GM12878 (cell line): ENCODE data around the gene MYBPHL. TPM values are rescaled to one million over a fixed set of nuclear protein-coding genes. Genes with fewer than 3 reads are reported as not detected.

ENCODE experiments used
- ATAC-seq: fragments of 200-7000 bp; cut with Tn5 transposase; 3 replicates; pipeline ENCODE4 v1.9.1; 2020; ENCODE audit warnings: mild to moderate bottlenecking, moderate library complexity
- BruUV-seq: library from RNA; stranded (reverse); fragments of 400-500 nt; replicated peaks from 2 replicates; lab custom pipeline; 2021; lab: Mats Ljungman, UMichigan
- CTCF ChIA-PET: fragments of 300-600 bp; sonication (Branson Sonifier 250); formaldehyde crosslinking; extraction: SDS; loops from one replicate; lab custom pipeline; 2021; ENCODE audit warnings: inconsistent platforms; lab: Yijun Ruan, JAX
- POLR2A ChIA-PET: fragments of 350-600 bp; formaldehyde crosslinking; extraction: SDS; loops from one replicate; lab custom pipeline; 2021; ENCODE audit warnings: inconsistent platforms; lab: Charles Lee
- RAD21 ChIA-PET: fragments of 300-600 bp; sonication (Branson Sonifier 250); formaldehyde crosslinking; loops from one replicate; lab custom pipeline; 2023; ENCODE audit warnings: antibody characterized with exemption; ENCODE audit not compliant: unreplicated experiment; lab: Charles Lee
- SMC1A ChIA-PET: fragments of 300-600 bp; sonication (Branson Sonifier 250); formaldehyde crosslinking; loops from one replicate; lab custom pipeline; 2023; ENCODE audit not compliant: unreplicated experiment, uncharacterized antibody; lab: Charles Lee
- DNase-seq: peaks from one replicate; pipeline ENCODE4 v3.0.0-alpha.2; 2011; ENCODE audit warnings: low read depth, low spot score
- FAIRE-seq: peaks from 3 replicates; lab custom pipeline; 2011; peaks lifted over from hg19 to GRCh38; lab: Jason Lieb, UNC
- H2AFZ ChIP-seq: 2 replicates; pipeline ENCODE4 v1.6.0; 2011; ENCODE audit warnings: low read depth, low read length, control low read depth; ENCODE audit not compliant: control insufficient read depth
- H3K27ac ChIP-seq: 2 replicates; pipeline ENCODE4 v1.5.1; 2011; ENCODE audit warnings: control low read depth; ENCODE audit not compliant: control insufficient read depth, insufficient read depth
- H3K27me3 ChIP-seq, 2 experiments: replicated peaks in 1 of 2; 2 replicates each; pipeline versions ENCODE4 v1.6.0 to v1.6.1; 2011; ENCODE audit warnings: low read length in 1 of 2; ENCODE audit not compliant: control insufficient read depth in 2 of 2, insufficient read depth in 2 of 2
- H3K36me3 ChIP-seq, 2 experiments: 2 replicates each; pipeline ENCODE4 v1.5.1; 2011; ENCODE audit warnings: low read length in 1 of 2; ENCODE audit not compliant: control insufficient read depth in 2 of 2, insufficient read depth in 2 of 2
- H3K4me1 ChIP-seq: 2 replicates; pipeline ENCODE4 v1.6.1; 2011; ENCODE audit warnings: mild to moderate bottlenecking, low read length, moderate library complexity, mixed read lengths; ENCODE audit not compliant: control insufficient read depth, insufficient read depth
- H3K4me2 ChIP-seq: 2 replicates; pipeline ENCODE4 v1.6.0; 2011; ENCODE audit warnings: control low read depth; ENCODE audit not compliant: control insufficient read depth, insufficient read depth
- H3K4me3 ChIP-seq: fragments of 200-600 bp; sonication (generic); 2 replicates; pipeline ENCODE4 v1.5.1; 2016
- H3K79me2 ChIP-seq: 2 replicates; pipeline ENCODE4 v1.6.0; 2011; ENCODE audit warnings: low read length; ENCODE audit not compliant: control insufficient read depth, insufficient read depth
- H3K9ac ChIP-seq: 2 replicates; pipeline ENCODE4 v1.8.0; 2011; ENCODE audit warnings: low read length, control low read depth, mixed read lengths; ENCODE audit not compliant: control insufficient read depth, insufficient read depth
- H3K9me3 ChIP-seq: replicated peaks from 3 replicates; pipeline ENCODE4 v1.5.1; 2011; ENCODE audit warnings: mild to moderate bottlenecking, low read length; ENCODE audit not compliant: control insufficient read depth, insufficient read depth
- H4K20me1 ChIP-seq: 2 replicates; pipeline ENCODE4 v1.6.0; 2011; ENCODE audit not compliant: control insufficient read depth, insufficient read depth
- BACH1 ChIP-seq: fragments of 450-650 bp; IDR thresholded peaks from 2 replicates; pipeline ENCODE4 v1.6.1; 2017; ENCODE audit warnings: mild to moderate bottlenecking, borderline replicate concordance
- BCLAF1 ChIP-seq: fragments of 450-650 bp; IDR thresholded peaks from 2 replicates; pipeline ENCODE4 v1.6.1; 2017; ENCODE audit warnings: antibody characterized with exemption, mild to moderate bottlenecking, moderate library complexity
- EED ChIP-seq: sonication (generic); IDR thresholded peaks from 2 replicates; pipeline ENCODE4 v1.6.1; 2016; ENCODE audit warnings: antibody characterized with exemption, low read depth
- GATAD2B ChIP-seq: fragments of 450-650 bp; conservative IDR thresholded peaks from 2 replicates; pipeline ENCODE4 v1.6.1; 2017; ENCODE audit warnings: low read depth, mild to moderate bottlenecking, moderate library complexity
- KAT2A ChIP-seq: conservative IDR thresholded peaks from 2 replicates; pipeline ENCODE4 v1.6.1; 2011; ENCODE audit warnings: low read depth, low read length; ENCODE audit not compliant: control insufficient read depth
- NR2C2 ChIP-seq: IDR thresholded peaks from 2 replicates; pipeline ENCODE4 v1.6.1; 2011; ENCODE audit warnings: borderline replicate concordance, low read depth; ENCODE audit not compliant: control insufficient read depth, insufficient read length
- NRF1 ChIP-seq: conservative IDR thresholded peaks from 2 replicates; pipeline ENCODE4 v1.6.1; 2011; ENCODE audit warnings: mild to moderate bottlenecking, low read depth, low read length, improper control_type of control experiment
- PKNOX1 ChIP-seq: fragments of 450-650 bp; IDR thresholded peaks from 2 replicates; pipeline ENCODE4 v1.6.1; 2016; ENCODE audit warnings: mild to moderate bottlenecking
- RAD21 ChIP-seq: IDR thresholded peaks from 2 replicates; pipeline ENCODE4 v1.6.1; 2011; ENCODE audit warnings: mild to moderate bottlenecking, low read depth, low read length, moderate library complexity; ENCODE audit not compliant: insufficient read depth
- RCOR1 ChIP-seq: conservative IDR thresholded peaks from 2 replicates; pipeline ENCODE4 v1.6.1; 2012; ENCODE audit warnings: low read depth, low read length, improper control_type of control experiment
- RFX5 ChIP-seq: IDR thresholded peaks from 2 replicates; pipeline ENCODE4 v1.6.1; 2011; ENCODE audit warnings: low read depth, low read length, improper control_type of control experiment
- SREBF1 ChIP-seq: IDR thresholded peaks from 2 replicates; pipeline ENCODE4 v1.6.1; 2012; ENCODE audit warnings: mild to moderate bottlenecking, low read length
- ZNF384 ChIP-seq: IDR thresholded peaks from 2 replicates; pipeline ENCODE4 v1.6.1; 2012; ENCODE audit warnings: low read depth, mild to moderate bottlenecking, low read length, improper control_type of control experiment, borderline replicate concordance
- WGBS: methylation state at CpG from one replicate; pipeline ENCODE4 v1.1.6; 2016; ENCODE audit warnings: low lambda C conversion rate; ENCODE audit not compliant: insufficient replicate concordance, insufficient coverage; ENCODE audit errors: missing lambda C conversion rate; 5-methylcytosine and 5-hydroxymethylcytosine counted together
- in situ Hi-C: fragments of 300-500 bp; cut with MboI; formaldehyde crosslinking; loops from 9 replicates; pipeline ENCODE4 v1.14.3; 2018; ENCODE audit warnings: mixed read lengths
- intact Hi-C: fragments of 100-400 bp; cut with micrococcal nuclease; formaldehyde crosslinking; loops from one replicate; pipeline ENCODE4 v1.14.2; 2022; ENCODE audit not compliant: unreplicated experiment
- polyA plus RNA-seq, 11 experiments: library from polyadenylated mRNA; depleted of rRNA in 4 of 11; unstranded in 6 of 11; stranded (reverse) in 5 of 11; fragments of >200 nt; fragmentation: Nextera tagmentation in 4 of 11; fragmentation: Illumina TruSeq in 1 of 11; extraction: Ambion mirVana in 4 of 11; extraction: Trizol in 1 of 11; gene quantifications; 1 replicate in 1 of 11; 2 replicates in 10 of 11; pipeline versions ENCODE4 v1.2.1 to v1.2.3, GENCODE V29; 2011 to 2016; ENCODE audit warnings: inconsistent platforms in 2 of 11, missing spikeins in 2 of 11, low read depth in 1 of 11
- total RNA-seq, 4 experiments: library from RNA; depleted of rRNA in 3 of 4; stranded (reverse); fragments of >200 nt in 3 of 4; fragmentation: Illumina TruSeq in 1 of 4; extraction: Trizol in 1 of 4; gene quantifications; 2 replicates each; pipeline versions ENCODE4 v1.2.1 to v1.2.3, GENCODE V29; 2013 to 2021
- TF ChIP-seq, protein P1 (sequence below): IDR thresholded peaks from 2 replicates; pipeline ENCODE4 v1.6.1; 2012; ENCODE audit warnings: low read depth, low read length, improper control_type of control experiment
- TF ChIP-seq, protein P2 (sequence below): IDR thresholded peaks from 2 replicates; pipeline ENCODE4 v1.6.1; 2012; ENCODE audit warnings: low read depth, low read length, improper control_type of control experiment
- TF ChIP-seq, protein P3 (sequence below): IDR thresholded peaks from 2 replicates; pipeline ENCODE4 v1.6.1; 2011; ENCODE audit warnings: low read depth, mild to moderate bottlenecking, low read length, moderate library complexity, borderline replicate concordance; ENCODE audit errors: extremely low read depth
- TF ChIP-seq, protein P4 (sequence below), 3 experiments: IDR thresholded peaks in 2 of 3; conservative IDR thresholded peaks in 1 of 3; 2 replicates each; pipeline ENCODE4 v1.5.1; 2011; ENCODE audit warnings: low read depth in 3 of 3, low read length in 3 of 3, mild to moderate bottlenecking in 3 of 3, control low read depth in 2 of 3, moderate library complexity in 2 of 3, inconsistent platforms in 1 of 3, mixed read lengths in 1 of 3; ENCODE audit not compliant: control insufficient read depth in 2 of 3, insufficient read depth in 1 of 3; ENCODE audit errors: extremely low read depth in 1 of 3

Gene MYBPHL
- total and polyA plus RNA-seq, 10 of the 15 experiments (the other 5 are each of a cell fraction or from before 2014, with no cell fraction given) = 0.16 to 0.75 (median 0.54) TPM; not detected in 7

DNA sequence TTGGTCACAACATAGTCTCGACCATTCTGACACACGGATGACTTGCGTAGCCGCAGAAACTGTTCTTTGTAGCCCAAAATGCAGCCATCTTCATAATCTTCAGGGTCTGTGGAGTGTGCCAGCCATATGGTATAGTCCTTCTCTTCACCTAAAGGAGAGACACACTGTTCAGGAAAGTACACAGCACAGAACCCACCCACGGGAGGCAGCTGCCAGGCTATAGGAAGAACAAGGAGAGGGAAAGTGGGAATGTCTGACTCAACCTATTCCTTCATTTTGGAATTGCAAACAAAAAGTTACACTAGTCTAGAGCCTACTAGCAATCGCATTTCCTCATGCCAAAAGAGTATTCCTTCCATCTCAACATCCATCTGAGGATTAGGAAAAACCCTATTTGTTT, 16.2 kb upstream of the MYBPHL start:
- no peak overlapping the region for H3K4me3 ChIP-seq
- no peak overlapping the region for H2AFZ ChIP-seq
- H3K4me1 ChIP-seq = no peaks in the 10 kb centered on the region
- WGBS = 39% methylated on average over 6 of the region's 6 CpGs
- FAIRE-seq (no peak), ATAC-seq (no peak), DNase-seq (no peak)
- BruUV-seq = no TSS peak
- RAD21 ChIA-PET = interaction anchor here (0.9 kb wide), 1 partner anchor 79 kb away, joined by 4 read pairs; no protein-coding TSS in a partner anchor
- SMC1A ChIA-PET = interaction anchor here (0.9 to 1.0 kb wide), 2 partner anchors 55 to 64 kb away, joined by 3 read pairs; no protein-coding TSS in a partner anchor
- H3K27me3 ChIP-seq = no peaks in the 10 kb centered on the region
- POLR2A ChIA-PET = no interaction called here
- H4K20me1 ChIP-seq = no peaks in the 10 kb centered on the region
- H3K9me3 ChIP-seq = no peaks in the 10 kb centered on the region
- no peak overlapping the region for H3K9ac ChIP-seq
- no peaks in the 10 kb centered on the region for H3K79me2 ChIP-seq
- CTCF ChIA-PET = interaction anchor here (1.2 kb wide), 1 partner anchor 13 kb away, joined by 3 read pairs; no protein-coding TSS in a partner anchor
- in situ Hi-C loops = no loop called here
- H3K27ac ChIP-seq = no peak overlapping the region
- H3K4me2 ChIP-seq = no peak overlapping the region
- intact Hi-C loops = no loop called here
- H3K36me3 ChIP-seq = no peaks in the 10 kb centered on the region
- TF ChIP-seq BCLAF1 (no peak), NRF1 (no peak), RAD21 (no peak), KAT2A (no peak), RCOR1 (no peak), PKNOX1 (no peak), NR2C2 (no peak), GATAD2B (no peak), RFX5 (no peak), BACH1 (no peak), ZNF384 (no peak), SREBF1 (no peak), EED (no peak)
- TF ChIP-seq, protein P1, sequence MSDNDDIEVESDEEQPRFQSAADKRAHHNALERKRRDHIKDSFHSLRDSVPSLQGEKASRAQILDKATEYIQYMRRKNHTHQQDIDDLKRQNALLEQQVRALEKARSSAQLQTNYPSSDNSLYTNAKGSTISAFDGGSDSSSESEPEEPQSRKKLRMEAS = no peak
- TF ChIP-seq, protein P2, sequence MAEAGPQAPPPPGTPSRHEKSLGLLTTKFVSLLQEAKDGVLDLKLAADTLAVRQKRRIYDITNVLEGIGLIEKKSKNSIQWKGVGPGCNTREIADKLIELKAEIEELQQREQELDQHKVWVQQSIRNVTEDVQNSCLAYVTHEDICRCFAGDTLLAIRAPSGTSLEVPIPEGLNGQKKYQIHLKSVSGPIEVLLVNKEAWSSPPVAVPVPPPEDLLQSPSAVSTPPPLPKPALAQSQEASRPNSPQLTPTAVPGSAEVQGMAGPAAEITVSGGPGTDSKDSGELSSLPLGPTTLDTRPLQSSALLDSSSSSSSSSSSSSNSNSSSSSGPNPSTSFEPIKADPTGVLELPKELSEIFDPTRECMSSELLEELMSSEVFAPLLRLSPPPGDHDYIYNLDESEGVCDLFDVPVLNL = no peak
- TF ChIP-seq, protein P3, sequence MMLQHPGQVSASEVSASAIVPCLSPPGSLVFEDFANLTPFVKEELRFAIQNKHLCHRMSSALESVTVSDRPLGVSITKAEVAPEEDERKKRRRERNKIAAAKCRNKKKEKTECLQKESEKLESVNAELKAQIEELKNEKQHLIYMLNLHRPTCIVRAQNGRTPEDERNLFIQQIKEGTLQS = no peak
- TF ChIP-seq, protein P4, sequence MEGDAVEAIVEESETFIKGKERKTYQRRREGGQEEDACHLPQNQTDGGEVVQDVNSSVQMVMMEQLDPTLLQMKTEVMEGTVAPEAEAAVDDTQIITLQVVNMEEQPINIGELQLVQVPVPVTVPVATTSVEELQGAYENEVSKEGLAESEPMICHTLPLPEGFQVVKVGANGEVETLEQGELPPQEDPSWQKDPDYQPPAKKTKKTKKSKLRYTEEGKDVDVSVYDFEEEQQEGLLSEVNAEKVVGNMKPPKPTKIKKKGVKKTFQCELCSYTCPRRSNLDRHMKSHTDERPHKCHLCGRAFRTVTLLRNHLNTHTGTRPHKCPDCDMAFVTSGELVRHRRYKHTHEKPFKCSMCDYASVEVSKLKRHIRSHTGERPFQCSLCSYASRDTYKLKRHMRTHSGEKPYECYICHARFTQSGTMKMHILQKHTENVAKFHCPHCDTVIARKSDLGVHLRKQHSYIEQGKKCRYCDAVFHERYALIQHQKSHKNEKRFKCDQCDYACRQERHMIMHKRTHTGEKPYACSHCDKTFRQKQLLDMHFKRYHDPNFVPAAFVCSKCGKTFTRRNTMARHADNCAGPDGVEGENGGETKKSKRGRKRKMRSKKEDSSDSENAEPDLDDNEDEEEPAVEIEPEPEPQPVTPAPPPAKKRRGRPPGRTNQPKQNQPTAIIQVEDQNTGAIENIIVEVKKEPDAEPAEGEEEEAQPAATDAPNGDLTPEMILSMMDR (IDR thresholded peaks at IDR 0.05 in 2 of 3, conservative IDR thresholded peaks at IDR 0.05 in 1 of 3; ENCODE audit: control insufficient read depth in 2 of 3, extremely low read depth in 1 of 3, insufficient read depth in 1 of 3, low read depth in 3 of 3, low read length in 3 of 3) = no peak
